ENCODE data around the gene RRP1B. TPM values are rescaled to one million over a fixed set of nuclear protein-coding genes. Genes with fewer than 3 reads are reported as not detected.

The RRP1B gene
- total RNA-seq, 1 experiment from 2014 or later: 21.7 TPM

DNA sequence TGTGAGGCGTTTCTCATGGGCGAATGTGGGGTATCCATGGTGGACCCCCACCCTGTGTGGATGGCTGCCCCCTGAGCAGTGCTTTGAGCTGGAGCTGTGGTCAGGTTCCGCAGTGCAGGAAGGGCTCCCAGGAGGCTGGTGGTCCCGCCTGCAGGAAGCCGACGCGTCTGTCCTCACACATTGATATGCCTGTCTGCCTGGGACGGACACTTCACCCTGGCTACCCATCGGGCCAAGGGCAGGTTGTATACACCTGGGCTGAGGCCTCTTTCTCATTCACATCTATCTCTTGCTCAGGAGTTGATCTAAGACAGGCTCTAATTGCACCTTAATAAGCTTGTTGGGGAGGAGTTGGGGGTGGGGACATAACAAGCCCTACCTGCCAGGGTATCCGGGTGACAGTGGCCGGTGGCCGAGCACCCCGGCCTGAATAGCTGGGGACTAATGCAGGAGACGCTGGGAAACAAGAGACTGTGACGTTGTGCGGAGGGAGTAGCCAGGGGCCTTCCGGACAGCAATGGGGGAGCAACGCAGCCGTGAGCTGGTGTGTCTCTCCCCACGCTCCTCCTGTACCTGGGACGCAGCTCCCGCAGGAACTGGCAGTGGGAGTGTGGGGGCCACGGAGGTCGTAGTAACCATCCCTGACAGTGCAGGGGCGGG is 81.3 kb downstream of the RRP1B start:
- no peak for DNase-seq (ENCODE audit: low spot score)

DNA sequence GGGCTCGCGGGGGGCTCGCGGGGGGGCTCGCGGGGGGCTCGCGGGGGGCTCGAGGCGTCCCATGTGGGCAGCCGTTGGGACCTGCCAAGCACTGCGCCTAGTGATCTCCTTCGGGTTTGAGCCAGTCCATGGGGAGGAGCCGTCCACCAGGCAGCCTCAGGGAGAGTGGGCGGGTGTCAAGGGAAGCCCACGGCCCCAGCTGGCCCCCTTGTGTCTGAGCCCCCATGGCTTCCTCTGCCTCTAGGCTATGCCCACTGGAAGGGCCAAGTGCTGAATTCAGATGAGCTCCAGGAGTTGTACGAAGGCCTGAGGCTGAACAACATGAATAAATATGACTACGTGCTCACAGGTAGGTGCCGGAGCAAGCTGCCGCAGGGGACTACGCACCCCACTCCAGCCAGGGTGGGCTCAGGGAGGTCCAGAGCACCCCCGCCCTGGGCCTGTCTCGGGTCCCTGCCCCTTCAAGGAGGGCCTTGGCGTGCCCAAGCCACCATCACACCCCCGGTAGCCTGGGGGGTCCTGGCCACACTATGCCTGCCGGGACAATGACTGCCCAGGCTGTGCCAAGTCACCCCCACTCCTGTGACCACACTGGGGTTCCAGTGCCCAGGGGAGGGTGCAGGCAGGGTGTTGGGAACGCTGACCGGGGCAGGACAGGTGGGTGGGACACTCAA is 82.2 kb downstream of the RRP1B start:
- DNase-seq (ENCODE audit: low spot score): no peak

DNA sequence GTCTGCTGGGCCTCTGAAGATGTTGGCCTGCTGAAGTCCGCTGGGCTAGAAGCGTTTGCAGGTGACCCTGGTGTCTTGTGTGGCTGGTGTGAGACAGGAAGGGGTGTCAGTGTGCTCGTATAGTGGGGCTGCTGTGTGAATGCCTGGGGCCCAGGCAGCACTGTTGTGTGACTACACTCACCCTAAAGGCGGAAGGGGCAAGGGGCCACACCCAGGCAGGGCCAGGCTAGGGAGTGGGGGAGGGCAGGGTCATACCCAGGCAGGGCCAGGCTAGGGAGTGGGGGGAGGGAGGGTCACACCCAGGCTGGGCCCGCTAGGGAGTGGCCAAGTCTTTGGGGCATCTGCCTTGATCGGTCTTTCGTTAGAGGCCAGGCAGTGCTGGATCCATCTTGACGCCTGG is 84.6 kb downstream of the RRP1B start:
- DNase-seq (ENCODE audit: low spot score): no peak

DNA sequence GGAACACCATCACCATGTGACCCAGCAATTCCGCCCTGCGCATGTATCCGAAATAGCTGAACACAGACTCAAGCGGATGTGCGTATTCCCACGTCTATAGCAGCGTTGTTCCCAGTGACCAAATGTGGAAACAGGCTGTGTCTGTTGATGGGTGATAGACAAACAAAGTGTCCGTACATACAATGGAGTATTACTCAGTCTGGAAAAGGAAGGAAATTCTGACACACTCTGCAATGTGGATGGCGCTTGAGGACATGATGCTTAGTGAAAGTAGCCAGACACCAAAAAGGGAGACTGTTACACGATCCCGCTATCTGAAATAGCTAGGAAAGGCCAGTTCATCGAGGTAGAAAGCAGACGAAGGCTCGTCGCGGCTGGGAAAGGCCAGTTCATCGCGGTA is 85.4 kb downstream of the RRP1B start:
- no peak for DNase-seq (ENCODE audit: low spot score)

Other genes with a start within 250 kb of the RRP1B start
- gene SIK1, start 232.4 kb upstream of the RRP1B start, total RNA-seq (2014; rRNA removed; shearing (Covaris generic)): 1.9 TPM in 1 of 2 replicates, not detected in the other
- 3.9 and 5.1 TPM in 2 replicates for gene HSF2BP, start 72 bp upstream of the RRP1B start, total RNA-seq (2014; rRNA removed; shearing (Covaris generic))
- gene PDXK, start 59.6 kb downstream of the RRP1B start, total RNA-seq (2014; rRNA removed; shearing (Covaris generic)): 99.6 and 107 TPM in 2 replicates
- 20.0 and 33.8 TPM in 2 replicates for gene CSTB, start 116.7 kb downstream of the RRP1B start, total RNA-seq (2014; rRNA removed; shearing (Covaris generic))
- gene RRP1, start 130.0 kb downstream of the RRP1B start, total RNA-seq (2014; rRNA removed; shearing (Covaris generic)): 44.7 and 46.2 TPM in 2 replicates
- 27.0 and 29.4 TPM in 2 replicates for gene AGPAT3, start 205.7 kb downstream of the RRP1B start, total RNA-seq (2014; rRNA removed; shearing (Covaris generic))

Data from H4 (cell line).